Panc1 (cell line): ENCODE measurements around the gene PPEF1.

Experiments used
- CTCF ChIP-seq: fragments of 450-650 bp; IDR thresholded peaks from 2 replicates; pipeline ENCODE4 v1.5.1; 2017; ENCODE audit warnings: mild to moderate bottlenecking
- POLR2AphosphoS5 ChIP-seq: IDR thresholded peaks from 2 replicates; pipeline ENCODE4 v1.6.1; 2012; ENCODE audit warnings: mild to moderate bottlenecking, low read depth, low read length, moderate library complexity
- REST ChIP-seq, 2 experiments: IDR thresholded peaks; 2 replicates each; pipeline ENCODE4 v1.6.1; 2011 to 2012; ENCODE audit warnings: low read depth in 2 of 2, control low read depth in 1 of 2, low read length in 1 of 2, mild to moderate bottlenecking in 1 of 2, moderate library complexity in 1 of 2; ENCODE audit not compliant: insufficient read depth in 1 of 2
- SIN3A ChIP-seq: IDR thresholded peaks from 2 replicates; pipeline ENCODE4 v1.6.1; 2012; ENCODE audit warnings: low read depth, mild to moderate bottlenecking, low read length, moderate library complexity, borderline replicate concordance; ENCODE audit not compliant: insufficient read depth
- TCF7L2 ChIP-seq: IDR thresholded peaks from 2 replicates; pipeline ENCODE4 v1.6.1; 2011; ENCODE audit warnings: mild to moderate bottlenecking, low read depth, low read length, inconsistent platforms

- TF ChIP-seq POLR2AphosphoS5 (no peak), CTCF (no peak), REST (IDR thresholded peaks at IDR 0.05; ENCODE audit: insufficient read depth in 1 of 2, low read depth in 2 of 2, low read length in 1 of 2) (no peak), TCF7L2 (no peak), SIN3A (no peak)
Measured at GRCh38 chrX:18721683-18722499, 14.4 kb downstream of the PPEF1 start.
